NCI-H226 (cell line): ENCODE data around the gene SLITRK3.

Experiments
- DNase-seq: peaks from one replicate; pipeline ENCODE4 v3.0.0-alpha.2; 2015

The SLITRK3 gene

DNA sequence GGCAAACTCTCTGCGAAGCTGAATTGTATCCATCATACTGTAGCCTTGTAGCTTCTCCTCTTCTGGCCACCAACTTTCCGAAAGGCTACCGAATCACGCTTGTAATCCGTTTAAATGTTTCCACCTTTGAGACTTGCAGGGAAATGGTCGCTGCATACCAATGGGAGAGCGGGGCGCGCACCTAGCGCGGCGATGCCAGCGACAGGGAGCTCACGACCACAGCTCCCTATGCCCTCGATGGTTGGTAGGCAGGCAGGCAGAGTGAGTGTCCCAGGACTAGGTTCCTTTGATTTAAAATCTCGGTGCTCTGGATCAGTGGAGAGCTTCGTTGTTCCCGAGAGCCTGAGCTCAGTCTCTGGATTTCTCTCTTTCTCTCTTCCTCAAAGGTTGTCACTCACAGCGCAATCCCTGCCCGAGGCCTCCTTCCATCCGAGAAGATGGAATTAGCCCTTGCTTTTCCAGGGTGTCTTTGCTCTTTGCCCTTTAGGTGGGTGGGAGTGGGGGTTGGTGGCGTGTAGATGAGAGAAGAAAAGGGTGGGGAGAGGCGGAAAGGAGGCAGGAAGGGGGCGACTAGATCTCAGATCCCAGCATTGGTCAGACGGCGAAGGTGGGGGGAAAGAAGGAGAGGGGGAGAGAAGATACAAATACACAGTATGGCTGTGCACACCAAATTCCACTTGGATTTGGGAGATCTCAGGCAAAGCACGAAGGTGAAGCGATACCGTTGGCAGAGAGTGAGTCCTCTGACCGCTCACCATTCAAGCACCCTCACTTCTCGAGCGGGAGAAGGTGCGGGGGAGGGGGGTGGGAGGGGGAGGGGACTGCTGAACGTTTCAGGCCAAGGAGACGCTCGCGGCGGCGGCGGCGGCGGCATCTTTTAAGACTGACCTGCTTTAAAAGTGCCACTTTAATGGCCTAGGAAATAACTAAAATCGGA, at the start of gene SLITRK3:
Gene SLITRK3 (minus strand): TSS at position 745 of the 937 bp plus-strand sequence. CDS start 5,554 bp downstream, outside the sequence.
- no peak for DNase-seq

DNA sequence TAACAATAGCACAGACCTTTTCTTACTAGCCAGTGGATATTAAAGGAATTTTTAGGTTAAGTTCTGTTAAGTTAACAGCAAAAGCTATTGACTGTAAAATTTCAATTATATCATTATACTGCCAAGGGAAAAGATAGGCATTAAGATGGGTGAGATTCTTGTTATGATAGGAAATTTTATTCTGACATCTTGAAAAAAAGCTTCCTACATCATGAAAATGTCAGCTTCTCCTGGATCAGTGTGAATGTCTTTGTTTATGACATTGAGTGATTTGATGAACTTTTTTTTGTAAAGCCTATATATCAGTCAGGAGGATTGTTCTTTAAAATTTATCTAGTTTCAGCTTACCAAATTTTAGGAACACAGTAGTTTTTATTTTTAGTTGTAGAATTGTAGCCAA, 47.4 kb upstream of the SLITRK3 start:
- DNase-seq: no peak

- peak; percentile 1 for DNase-seq
These were observed 37.5 kb upstream of the SLITRK3 start for GRCh38 chr3:165233501-165234195.

DNA sequence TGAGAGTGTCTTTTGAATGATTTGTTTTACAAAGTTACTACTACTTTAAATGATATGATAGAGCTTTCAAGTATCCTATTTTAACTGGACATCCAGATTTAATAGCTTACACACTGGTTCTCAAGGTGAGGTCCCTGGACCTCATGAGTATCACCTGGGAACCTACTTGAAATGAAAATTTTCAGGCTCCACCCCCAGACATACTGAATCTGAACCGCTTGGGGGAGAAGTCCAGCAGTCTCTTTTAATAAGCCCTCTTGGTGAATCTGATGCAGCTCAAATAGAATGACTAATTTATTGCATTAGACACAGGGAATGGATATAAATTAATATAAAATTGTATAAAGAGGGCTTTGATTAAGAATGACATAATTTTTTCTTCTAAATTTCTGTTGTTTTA, 29.4 kb upstream of the SLITRK3 start:
- no peak for DNase-seq

DNA sequence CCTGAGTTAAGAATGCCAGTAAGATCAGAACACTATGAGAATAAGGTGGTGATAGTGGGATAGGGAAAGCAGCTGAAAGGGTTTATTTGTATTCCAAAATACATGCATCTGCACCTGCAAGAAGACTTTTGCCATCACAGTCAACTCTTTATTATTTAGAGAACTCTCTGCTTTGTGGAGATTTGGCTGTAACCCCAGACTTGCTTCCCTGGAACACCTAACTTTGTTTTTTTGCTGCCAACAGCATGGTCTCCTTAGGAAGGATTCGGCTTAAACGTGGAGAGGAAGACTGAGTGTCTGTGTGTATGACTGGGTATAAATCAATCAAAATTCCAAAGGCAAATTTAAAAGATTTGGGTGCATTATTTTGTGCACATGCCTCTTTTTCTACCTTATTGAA, 21.6 kb upstream of the SLITRK3 start:
- no peak for DNase-seq

DNA sequence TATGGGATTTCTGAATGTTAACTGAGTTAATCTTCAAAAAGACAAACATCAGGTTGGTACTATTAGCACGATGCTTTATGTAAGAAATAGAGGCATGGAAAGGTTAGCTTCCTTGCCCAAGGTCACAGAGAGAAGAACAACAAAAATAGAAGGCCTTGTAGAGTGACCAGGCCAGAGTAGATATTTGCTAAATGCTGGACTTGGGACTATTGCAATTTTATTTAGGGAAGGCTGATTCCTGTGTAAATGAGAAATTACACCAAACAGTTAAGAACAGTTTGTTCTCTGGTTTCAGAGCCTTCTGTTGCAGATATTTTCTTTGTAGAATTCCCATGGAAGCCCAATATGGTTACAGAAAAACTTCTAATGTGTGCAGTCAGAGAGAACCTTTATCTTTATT, 16.4 kb upstream of the SLITRK3 start:
- DNase-seq: no peak

DNA sequence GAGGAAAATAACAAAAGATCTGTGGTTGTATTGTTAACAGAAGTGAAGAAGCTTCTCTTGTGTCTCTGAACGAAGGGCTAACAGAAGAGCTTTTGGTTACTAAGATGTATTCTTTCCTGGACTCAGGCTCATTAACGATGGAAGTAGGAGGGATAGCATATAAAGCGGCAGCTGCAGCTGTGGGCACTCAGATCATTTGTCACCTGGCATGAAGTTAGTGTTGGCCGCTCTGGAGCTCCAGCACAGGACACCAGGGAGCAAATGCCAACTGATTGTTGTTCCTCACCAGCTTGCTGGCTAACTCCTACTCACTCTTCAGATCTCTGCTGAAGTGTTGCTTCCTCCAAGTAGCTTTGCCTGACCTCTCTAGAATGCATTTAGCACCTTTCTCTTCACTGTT, 15.5 kb upstream of the SLITRK3 start:
- no peak for DNase-seq

DNA sequence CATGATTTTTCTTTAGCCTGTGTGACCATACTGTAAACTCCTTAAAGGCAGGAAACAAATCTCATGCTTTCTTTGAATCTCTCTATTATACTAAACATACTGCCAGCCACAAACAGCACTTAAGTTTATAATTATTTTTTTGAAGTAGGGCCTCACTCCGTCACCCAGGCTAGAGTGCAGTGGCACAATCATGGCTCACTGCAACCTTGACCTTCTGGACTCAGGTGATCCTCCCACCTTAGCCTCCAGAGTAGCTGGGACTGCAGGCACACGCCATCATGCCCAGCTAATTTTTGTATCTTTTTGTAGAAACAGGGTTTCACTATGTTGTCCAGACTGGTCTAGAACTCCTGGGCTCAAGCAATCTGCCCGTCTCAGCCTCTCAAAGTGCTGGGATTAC, 14.5 kb upstream of the SLITRK3 start:
- DNase-seq: no peak

DNA sequence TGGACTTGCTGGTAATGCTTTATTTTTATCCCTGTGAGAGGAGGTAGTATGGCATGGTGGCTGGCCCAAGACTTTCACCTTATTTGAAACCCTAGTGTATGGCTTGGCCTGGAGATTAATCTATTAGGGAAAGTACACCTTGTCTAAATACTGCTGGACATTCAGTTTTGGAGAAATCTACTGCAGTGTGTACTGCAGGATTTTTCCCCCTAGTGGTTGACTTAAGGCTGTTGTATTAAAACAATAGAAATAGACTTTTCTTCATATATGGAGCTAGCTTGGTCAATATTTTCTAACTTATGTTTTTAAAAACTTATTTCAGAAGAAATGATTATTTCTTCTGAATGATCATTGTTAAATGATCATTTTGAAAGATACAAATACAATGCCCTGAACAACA, 13.9 kb upstream of the SLITRK3 start:
- no peak for DNase-seq

DNA sequence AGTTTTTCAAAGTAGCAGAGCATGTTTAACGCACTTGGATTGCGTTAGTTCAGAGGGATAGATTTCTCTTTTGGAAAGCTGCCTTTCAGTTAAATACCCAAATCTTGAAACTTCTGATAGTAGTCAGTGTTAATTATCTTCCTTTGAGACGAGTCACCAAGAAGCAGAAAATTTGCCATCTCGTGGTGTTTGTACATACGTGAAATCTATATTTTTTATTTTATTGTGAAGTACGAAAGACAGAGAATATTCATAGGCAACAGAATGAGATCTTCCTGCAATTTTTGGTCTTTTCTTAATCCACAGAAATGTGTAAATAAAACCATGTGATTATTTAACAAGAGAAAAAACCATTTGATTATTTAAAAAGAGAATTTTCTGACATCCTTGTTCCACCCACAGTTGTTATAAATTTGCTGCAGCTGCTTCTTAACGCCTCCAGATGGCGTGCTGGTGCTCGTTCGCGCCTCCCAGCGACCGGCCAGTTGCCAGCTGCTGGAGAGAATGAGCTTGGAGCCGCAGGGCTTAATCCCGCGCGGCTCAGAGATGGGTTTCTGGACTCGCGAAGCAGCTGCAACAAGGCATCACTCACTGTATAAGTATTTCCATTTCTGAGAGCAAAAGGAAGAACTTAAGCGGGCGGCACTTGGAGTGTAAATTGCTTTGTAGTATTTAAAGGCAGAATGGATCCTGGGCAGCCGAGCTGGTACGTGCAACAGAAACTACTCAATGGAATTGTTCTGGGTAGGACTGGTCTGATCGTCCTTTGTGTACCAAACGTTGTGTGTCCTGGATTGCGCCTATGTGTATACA, 10.5 kb upstream of the SLITRK3 start:
- peak; percentile 51 for DNase-seq

- no peak for DNase-seq
These were observed 8.3 kb upstream of the SLITRK3 start for GRCh38 chr3:165204445-165204844.

DNA sequence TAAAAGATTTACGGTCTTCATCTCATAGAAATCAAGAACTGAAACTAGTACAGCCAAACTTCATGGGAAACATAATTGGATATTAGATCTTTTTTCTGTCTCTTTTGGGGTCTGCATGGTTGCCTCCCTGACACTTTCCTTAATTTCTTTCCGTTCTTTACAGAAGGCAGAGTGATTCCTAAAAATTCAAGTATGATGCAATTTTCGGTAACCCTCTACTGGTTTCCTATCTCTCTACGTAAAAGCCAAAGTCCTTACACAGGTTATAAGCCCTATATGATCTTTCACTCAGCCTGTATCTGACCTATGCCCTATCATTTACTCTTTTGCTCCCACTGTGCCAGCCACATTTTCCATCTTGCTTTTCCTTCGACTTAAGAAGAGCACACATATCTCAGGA, 6.8 kb upstream of the SLITRK3 start:
- DNase-seq: no peak

- DNase-seq: no peak
These were observed 5.8 kb upstream of the SLITRK3 start for GRCh38 chr3:165201964-165202363.

DNA sequence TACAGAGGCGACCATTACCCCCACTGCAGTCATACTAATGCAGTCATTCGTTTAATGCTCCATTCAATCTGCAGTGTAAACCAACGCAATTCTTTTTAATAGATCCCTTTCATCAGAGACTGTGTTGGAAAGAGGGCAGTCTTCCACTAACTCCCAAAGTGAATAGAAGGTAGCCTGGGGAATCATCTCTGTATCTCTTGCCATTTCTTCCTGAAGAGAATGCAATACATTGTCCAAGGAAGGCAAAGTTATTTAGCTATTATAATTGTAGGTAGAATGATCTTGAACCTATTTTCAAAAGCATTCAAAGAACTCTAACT, 1.3 kb upstream of the SLITRK3 start:
- no peak for DNase-seq

- no peak for DNase-seq
These were observed 645 bp upstream of the SLITRK3 start for GRCh38 chr3:165196577-165197480.

- DNase-seq: no peak
These were observed 944 bp downstream of the SLITRK3 start for GRCh38 chr3:165195241-165195639.

DNA sequence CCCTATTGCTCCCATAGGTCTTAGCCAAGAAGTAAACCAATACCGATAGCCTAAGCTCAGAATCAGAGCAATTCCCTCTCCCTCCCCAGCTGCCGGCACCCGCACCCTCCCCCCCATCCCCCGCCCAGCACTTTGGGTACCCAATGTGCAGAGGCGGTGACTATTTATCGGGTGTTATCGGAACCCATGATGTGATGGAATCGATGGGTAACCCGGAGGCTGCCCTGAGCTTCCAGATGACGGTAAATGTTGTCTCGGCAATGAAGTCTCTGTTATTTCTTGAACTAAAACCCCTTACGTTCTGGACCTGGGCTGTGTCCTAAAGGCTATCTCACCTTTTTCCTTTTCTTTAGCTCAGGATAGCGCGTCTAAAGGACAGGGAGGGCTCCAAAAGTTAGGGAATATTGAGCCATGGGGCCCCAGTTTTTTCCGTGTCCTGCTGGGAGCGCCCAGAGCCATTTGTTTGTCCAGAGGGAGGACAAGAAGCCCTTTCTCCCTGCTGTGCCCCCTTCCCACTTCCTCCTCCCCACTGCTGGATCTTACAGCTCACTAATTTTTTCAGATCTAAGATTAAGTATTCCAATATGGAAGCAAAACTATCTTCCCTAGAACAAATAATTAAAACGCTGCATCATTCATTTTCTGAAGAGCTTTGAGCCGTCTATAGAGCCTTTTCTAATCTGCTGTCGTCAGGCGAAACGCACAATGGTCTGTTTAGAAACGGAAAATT, 1.5 kb downstream of the SLITRK3 start:
- DNase-seq: no peak

- DNase-seq: no peak
These were observed 2.6 kb downstream of the SLITRK3 start for GRCh38 chr3:165193366-165194254.

DNA sequence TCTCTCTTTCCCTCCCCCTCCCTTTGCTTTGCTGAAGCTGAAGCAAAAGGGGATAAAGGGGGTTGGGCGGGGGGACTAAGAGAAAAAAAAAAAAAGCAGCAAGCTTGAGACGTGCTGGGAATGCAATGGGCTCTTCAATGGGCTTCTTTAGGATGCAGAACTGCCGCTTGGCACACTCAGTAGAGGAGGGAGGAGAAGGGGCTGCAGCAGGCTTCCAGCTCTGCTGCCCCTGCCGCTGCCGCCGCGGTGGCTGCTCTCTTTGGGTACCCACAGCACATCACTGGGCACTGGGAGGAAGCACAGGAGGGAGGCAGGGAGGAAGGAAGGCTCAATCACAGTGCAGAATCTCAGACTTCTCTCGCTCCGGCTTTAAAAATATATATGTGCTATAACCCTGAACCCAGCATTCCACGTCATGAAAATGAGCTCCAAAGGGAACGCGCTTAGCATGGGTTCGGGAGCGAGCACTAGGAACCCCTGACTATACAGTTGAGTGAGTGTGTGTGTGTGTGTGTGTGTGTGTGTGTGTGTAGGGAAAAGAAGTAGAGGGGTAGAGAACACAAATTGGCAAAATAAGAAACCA, 3.5 kb downstream of the SLITRK3 start:
- DNase-seq: no peak

- no peak for DNase-seq
These were observed 4.7 kb downstream of the SLITRK3 start for GRCh38 chr3:165191491-165191890.
